ENCODE results near the gene HDC. TPM values are rescaled to one million over a fixed set of nuclear protein-coding genes. Genes with fewer than 3 reads are reported as not detected.

Gene HDC
- polyA plus RNA-seq, 1 donor (not counting 4 experiments of a cell fraction or from before 2014, with no cell fraction given): not detected

GRCh38 chr15:50241684-50242450 is 23.7 kb downstream of the HDC start:
- H3K36me3 ChIP-seq (ENCODE audit: control insufficient read depth in 2 of 2, extremely low read depth in 1 of 2, insufficient read depth in 2 of 2, low read length in 2 of 2): no peaks in the 10 kb centered on the region
- no peak overlapping the region for H3K27ac ChIP-seq (ENCODE audit: control insufficient read depth, insufficient read depth, low read length)
- no peaks in the 10 kb centered on the region for H4K20me1 ChIP-seq (ENCODE audit: control insufficient read depth, extremely low read depth, insufficient read depth, low read length)
- H3K9me1 ChIP-seq (ENCODE audit: control insufficient read depth, extremely low read depth, insufficient read depth, low read length): no peaks in the 10 kb centered on the region
- no peaks in the 10 kb centered on the region for H3K27me3 ChIP-seq (ENCODE audit: control insufficient read depth, extremely low read depth, insufficient read depth, low read length)
- no peak overlapping the region for H3K4me3 ChIP-seq (ENCODE audit: control insufficient read depth in 2 of 3, extremely low read depth in 1 of 3, insufficient read depth in 2 of 3, low read depth in 1 of 3, low read length in 3 of 3)
- H3K4me1 ChIP-seq (ENCODE audit: control insufficient read depth, extremely low read depth, insufficient read depth, low read length): peaks cover 4% of the 10 kb centered on the region
- no peak overlapping the region for H2AFZ ChIP-seq (ENCODE audit: control insufficient read depth, low read length)
- H3K4me2 ChIP-seq (ENCODE audit: control insufficient read depth, extremely low read depth, insufficient read depth, low read depth, low read length): no peak overlapping the region
- no peak overlapping the region for H3K9ac ChIP-seq (ENCODE audit: control insufficient read depth, extremely low read depth, insufficient read depth, low read length)
- no peak for FAIRE-seq
- TF ChIP-seq CTCF (optimal IDR thresholded peaks at IDR 0.05 in 1 of 3, IDR thresholded peaks at IDR 0.05 in 1 of 3, conservative IDR thresholded peaks at IDR 0.05 in 1 of 3; ENCODE audit: extremely low read depth in 1 of 3, insufficient read depth in 2 of 3, low read length in 3 of 3) (peak in 1 of 3 experiments; percentile 5), EZH2 (IDR thresholded peaks at IDR 0.05; ENCODE audit: low read length) (no peak)
- H3K79me2 ChIP-seq (ENCODE audit: control insufficient read depth, insufficient read depth, low read length): no peaks in the 10 kb centered on the region
- no peak for DNase-seq (ENCODE audit: low read depth, low spot score)
- dilution Hi-C loops (cut with MboI; ENCODE audit: extremely low pct_ligation_motif_present, low sequenced_read_pairs): no loop called here
- no peaks in the 10 kb centered on the region for H3K9me3 ChIP-seq (ENCODE audit: control insufficient read depth, low read depth, low read length)

- Histone ChIP-seq H3K4me1 (ENCODE audit: control insufficient read depth, extremely low read depth, insufficient read depth, low read length) (peaks cover 4% of the 10 kb centered on the region), H3K27me3 (ENCODE audit: control insufficient read depth, extremely low read depth, insufficient read depth, low read length) (no peaks in the 10 kb centered on the region), H2AFZ (ENCODE audit: control insufficient read depth, low read length) (no peak overlapping the region), H3K9ac (ENCODE audit: control insufficient read depth, extremely low read depth, insufficient read depth, low read length) (no peak overlapping the region), H3K36me3 (ENCODE audit: control insufficient read depth in 2 of 2, extremely low read depth in 1 of 2, insufficient read depth in 2 of 2, low read length in 2 of 2) (no peaks in the 10 kb centered on the region), H3K4me2 (ENCODE audit: control insufficient read depth, extremely low read depth, insufficient read depth, low read depth, low read length) (no peak overlapping the region), H3K4me3 (ENCODE audit: control insufficient read depth in 2 of 3, extremely low read depth in 1 of 3, insufficient read depth in 2 of 3, low read depth in 1 of 3, low read length in 3 of 3) (no peak overlapping the region), H3K27ac (ENCODE audit: control insufficient read depth, insufficient read depth, low read length) (no peak overlapping the region), H3K9me3 (ENCODE audit: control insufficient read depth, low read depth, low read length) (no peaks in the 10 kb centered on the region), H4K20me1 (ENCODE audit: control insufficient read depth, extremely low read depth, insufficient read depth, low read length) (no peaks in the 10 kb centered on the region), H3K79me2 (ENCODE audit: control insufficient read depth, insufficient read depth, low read length) (no peaks in the 10 kb centered on the region), H3K9me1 (ENCODE audit: control insufficient read depth, extremely low read depth, insufficient read depth, low read length) (no peaks in the 10 kb centered on the region)
- FAIRE-seq (no peak), DNase-seq (ENCODE audit: low read depth, low spot score) (no peak)
- TF ChIP-seq CTCF (optimal IDR thresholded peaks at IDR 0.05 in 1 of 3, IDR thresholded peaks at IDR 0.05 in 1 of 3, conservative IDR thresholded peaks at IDR 0.05 in 1 of 3; ENCODE audit: extremely low read depth in 1 of 3, insufficient read depth in 2 of 3, low read length in 3 of 3): no peak
- no peak for TF ChIP-seq EZH2 (IDR thresholded peaks at IDR 0.05; ENCODE audit: low read length)
- dilution Hi-C loops (cut with MboI; ENCODE audit: extremely low pct_ligation_motif_present, low sequenced_read_pairs): no loop called here
Observed at GRCh38 chr15:50238255-50238654, 27.3 kb downstream of the HDC start.
